ENCODE measurements around the gene RNU6-1. TPM values are rescaled to one million over a fixed set of nuclear protein-coding genes. Genes with fewer than 3 reads are reported as not detected.

RNU6-1 gene
- total RNA-seq, 1 donor = not detected

GRCh38 chr15:67807141-67807540 lies 32.7 kb downstream of the RNU6-1 start:
- no peak for TF ChIP-seq CTCF (IDR thresholded peaks at IDR 0.05; ENCODE audit: insufficient read depth, low read depth, low read length)
- no peak for DNase-seq (ENCODE audit: low read depth)
- no peak overlapping the region for H3K4me3 ChIP-seq (ENCODE audit: low read depth, low read length)

- no peak overlapping the region for H3K4me3 ChIP-seq (ENCODE audit: low read depth, low read length)
- TF ChIP-seq CTCF (IDR thresholded peaks at IDR 0.05; ENCODE audit: insufficient read depth, low read depth, low read length) = no peak
- no peak for DNase-seq (ENCODE audit: low read depth)
These were observed 33.3 kb downstream of the RNU6-1 start for GRCh38 chr15:67806536-67806935.

- no peak for TF ChIP-seq CTCF (IDR thresholded peaks at IDR 0.05; ENCODE audit: insufficient read depth, low read depth, low read length)
- no peak overlapping the region for H3K4me3 ChIP-seq (ENCODE audit: low read depth, low read length)
- no peak for DNase-seq (ENCODE audit: low read depth)
These were observed 34.0 kb downstream of the RNU6-1 start for GRCh38 chr15:67805666-67806516.

GRCh38 chr15:67805008-67805665 lies 34.7 kb downstream of the RNU6-1 start:
- H3K4me3 ChIP-seq (ENCODE audit: low read depth, low read length) = no peak overlapping the region
- TF ChIP-seq CTCF (IDR thresholded peaks at IDR 0.05; ENCODE audit: insufficient read depth, low read depth, low read length) = no peak
- no peak for DNase-seq (ENCODE audit: low read depth)

- DNase-seq (ENCODE audit: low read depth) = no peak
- H3K4me3 ChIP-seq (ENCODE audit: low read depth, low read length) = no peak overlapping the region
- TF ChIP-seq CTCF (IDR thresholded peaks at IDR 0.05; ENCODE audit: insufficient read depth, low read depth, low read length) = no peak
These were observed 35.6 kb downstream of the RNU6-1 start for GRCh38 chr15:67803996-67804843.

GRCh38 chr15:67803299-67803698 lies 36.5 kb downstream of the RNU6-1 start:
- TF ChIP-seq CTCF (IDR thresholded peaks at IDR 0.05; ENCODE audit: insufficient read depth, low read depth, low read length) = no peak
- no peak overlapping the region for H3K4me3 ChIP-seq (ENCODE audit: low read depth, low read length)
- DNase-seq (ENCODE audit: low read depth) = no peak

Measured in fibroblast of villous mesenchyme (primary cell).